Stimulated activated CD4-positive, alpha-beta T cell treated with anti-CD3 and anti-CD28 coated beads, Interleukin-15, amount 100 ng/mL, for 48 hours (primary cell): ENCODE data around the gene VASP.

ENCODE experiments used
- DNase-seq, 2 donors: peaks; one replicate each; pipeline ENCODE4 v3.0.0-alpha.2; 2020; ENCODE audit warnings: low read depth in 2 of 2

VASP gene

DNA sequence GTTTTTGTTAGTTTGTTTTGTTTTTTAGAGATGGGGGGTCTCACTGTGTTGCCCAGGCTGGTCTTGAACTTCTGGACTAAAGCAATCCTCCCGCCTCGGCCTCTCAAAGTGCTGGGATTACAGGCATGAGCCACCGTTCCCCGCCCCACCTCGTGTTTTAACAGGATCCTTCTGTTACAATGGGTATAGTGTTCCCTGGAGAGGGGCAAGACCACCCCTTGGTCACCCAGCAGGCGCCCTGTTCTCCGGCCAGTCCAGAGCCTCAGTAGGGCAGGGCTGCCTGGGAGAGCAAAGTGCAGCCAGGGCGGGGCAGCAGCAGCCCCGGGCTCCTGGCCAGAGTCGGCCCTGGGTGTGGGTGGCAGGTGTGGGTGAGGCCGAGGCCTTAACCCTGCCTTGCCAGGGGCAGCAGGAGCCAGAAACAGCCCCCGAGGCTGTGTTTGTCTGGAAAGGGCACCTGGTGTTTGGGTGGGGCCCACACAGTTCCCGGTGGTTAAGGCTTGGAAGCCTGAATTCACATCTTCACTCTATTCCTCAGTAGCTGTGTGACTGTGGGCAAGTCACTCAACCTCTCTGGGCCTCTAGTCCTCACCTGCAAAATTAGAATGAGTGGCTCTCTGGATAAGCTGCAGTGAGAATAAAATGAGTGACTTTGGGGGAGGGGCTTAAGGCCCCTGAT is 7.2 kb downstream of the VASP start:
- no peak for DNase-seq

DNA sequence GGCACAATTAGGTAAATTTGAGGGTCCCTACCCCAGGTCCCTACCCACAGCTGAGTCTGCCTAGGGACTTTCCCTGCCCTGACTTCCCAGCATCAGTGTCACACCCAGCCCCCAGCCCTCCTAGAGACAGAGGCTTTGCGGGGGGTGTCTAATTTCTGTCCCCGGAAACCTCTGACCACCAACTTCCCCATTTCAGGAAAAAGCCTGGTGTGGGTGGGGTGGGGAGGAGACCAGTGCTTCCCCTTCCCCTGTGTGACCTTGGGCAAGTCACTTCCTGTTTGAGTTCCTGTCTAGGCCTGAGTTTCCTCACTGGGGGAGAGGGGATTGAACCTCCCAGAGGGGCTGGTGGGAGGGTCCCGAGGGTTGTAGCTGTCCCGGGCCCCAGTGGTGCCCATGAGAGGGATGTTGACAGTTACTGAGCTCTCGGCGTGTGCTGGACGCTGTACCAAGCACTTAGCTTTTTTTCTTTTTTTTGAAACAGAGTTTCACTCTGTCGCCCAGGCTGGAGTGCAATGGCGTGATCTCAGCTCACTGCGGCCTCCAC is 7.9 kb downstream of the VASP start:
- no peak for DNase-seq

DNA sequence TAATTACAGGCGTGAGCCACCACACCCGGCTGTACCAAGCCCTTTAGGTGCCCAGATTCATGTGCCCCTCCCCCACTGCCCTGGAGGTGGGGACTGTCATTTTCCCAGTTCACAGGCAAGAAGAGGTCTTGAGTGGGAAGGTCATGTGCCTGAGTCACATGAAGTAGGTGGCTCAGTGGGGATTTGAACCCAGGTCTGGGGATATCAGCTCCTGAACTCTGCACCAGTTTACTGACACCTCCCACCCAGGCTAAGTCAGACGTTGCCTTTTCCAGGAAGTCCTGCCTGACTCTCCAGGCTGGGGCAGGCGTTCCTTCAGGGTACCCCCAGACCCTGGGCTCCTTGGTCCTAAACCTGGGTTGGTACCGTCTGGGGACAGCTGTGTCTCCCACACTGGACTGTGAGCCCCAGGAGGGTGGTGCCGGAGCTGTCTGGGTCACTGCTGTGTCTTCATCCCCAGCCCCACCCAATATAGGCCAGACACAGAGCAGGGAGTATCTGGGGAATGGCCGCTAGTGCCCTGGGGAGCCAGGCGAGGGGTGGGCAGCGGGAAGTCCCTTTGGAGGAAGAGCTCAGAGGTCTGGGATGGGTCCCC is 8.6 kb downstream of the VASP start:
- no peak for DNase-seq

DNA sequence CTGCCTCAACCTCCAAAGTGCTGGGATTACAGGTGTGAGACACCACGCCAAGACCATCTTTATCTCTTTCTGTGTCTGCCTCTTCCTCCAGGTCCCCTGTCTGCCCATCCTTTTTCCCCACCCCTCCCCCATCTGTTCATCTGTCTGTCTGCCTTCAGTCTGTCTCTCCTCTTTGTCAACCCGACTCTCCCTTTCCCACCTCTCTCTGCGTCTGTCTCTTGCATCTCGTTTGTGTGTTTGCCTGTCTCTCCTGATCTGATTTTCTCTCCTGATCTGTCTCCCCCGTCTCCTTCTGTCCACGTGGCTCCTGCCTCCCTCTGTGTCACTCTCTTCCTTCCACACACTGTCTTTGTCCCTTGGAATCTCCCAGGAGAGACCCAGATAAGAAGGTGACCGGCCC is 10.0 kb downstream of the VASP start:
- no peak for DNase-seq

DNA sequence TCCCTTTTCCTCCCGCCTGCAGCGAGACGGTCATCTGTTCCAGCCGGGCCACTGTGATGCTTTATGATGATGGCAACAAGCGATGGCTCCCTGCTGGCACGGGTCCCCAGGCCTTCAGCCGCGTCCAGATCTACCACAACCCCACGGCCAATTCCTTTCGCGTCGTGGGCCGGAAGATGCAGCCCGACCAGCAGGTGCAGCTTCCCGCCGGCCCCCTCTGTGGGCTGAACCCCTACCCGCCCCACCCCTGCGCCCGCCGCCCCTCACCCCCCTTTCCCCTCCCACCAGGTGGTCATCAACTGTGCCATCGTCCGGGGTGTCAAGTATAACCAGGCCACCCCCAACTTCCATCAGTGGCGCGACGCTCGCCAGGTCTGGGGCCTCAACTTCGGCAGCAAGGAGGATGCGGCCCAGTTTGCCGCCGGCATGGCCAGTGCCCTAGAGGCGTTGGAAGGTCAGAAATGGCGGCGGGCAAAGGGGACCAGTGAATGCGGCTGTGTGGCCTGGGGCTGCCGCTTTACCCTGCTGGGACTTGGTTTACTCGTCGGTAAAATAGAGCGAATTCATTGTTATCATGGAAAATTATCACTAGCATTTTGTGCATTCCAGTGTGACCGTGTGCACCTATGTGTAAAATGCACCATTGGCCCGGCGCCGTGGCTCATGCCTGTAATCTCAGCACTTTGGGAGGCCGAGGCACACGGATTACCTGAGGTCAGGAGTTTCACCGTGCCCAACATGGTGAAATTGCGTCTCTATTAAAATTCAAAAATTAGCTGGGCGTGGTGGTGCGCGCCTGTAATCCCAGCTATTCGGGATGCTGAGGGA is 10.6 kb downstream of the VASP start:
- no peak for DNase-seq

DNA sequence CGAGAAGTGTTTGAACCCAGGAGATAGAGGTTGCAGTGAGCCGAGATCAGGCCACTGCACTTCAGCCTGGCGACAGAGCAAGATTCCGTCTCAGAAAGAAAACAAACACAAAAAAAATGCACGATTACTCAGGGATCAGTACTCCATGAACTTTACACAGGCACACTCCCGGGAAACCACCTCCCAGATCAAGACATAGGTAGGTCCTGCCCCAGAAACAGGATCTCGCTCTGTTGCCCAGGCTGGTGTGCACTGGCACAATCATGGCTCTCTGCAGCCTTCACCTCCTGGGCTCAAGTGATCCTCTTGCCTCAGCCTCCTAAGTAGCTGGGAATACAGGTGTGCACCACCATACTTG is 11.2 kb downstream of the VASP start:
- no peak for DNase-seq

DNA sequence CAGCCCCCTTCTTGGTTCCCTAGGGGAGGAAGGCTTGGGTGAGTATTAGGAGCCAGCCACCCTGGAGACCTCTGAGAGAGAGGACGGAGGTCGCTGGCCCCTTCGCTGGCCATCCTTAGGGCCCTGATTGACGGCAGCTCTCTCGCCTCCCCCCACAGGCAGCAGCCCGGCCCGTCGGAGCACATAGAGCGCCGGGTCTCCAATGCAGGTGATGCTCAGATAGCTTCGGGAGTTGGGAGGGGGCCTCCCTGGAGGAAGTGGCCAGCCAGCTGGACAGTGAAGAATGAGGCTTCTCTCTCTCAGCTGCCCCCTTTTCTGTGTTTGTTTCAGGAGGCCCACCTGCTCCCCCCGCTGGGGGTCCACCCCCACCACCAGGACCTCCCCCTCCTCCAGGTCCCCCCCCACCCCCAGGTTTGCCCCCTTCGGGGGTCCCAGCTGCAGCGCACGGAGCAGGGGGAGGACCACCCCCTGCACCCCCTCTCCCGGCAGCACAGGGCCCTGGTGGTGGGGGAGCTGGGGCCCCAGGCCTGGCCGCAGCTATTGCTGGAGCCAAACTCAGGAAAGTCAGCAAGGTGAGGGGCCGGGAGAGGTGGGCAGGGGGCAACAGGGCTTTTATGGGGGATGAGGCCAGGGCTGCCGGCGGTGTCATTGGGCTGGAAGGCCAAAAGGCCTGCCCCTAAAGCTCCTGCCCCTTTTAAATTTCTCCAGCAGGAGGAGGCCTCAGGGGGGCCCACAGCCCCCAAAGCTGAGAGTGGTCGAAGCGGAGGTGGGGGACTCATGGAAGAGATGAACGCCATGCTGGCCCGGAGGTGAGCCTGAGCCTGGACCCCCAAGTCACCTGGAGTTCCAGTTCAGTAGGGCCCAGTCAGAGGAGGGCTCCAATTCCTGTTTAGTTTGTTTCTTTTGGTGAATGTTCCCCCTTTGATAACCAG is 15.0 kb downstream of the VASP start:
- DNase-seq = no peak

DNA sequence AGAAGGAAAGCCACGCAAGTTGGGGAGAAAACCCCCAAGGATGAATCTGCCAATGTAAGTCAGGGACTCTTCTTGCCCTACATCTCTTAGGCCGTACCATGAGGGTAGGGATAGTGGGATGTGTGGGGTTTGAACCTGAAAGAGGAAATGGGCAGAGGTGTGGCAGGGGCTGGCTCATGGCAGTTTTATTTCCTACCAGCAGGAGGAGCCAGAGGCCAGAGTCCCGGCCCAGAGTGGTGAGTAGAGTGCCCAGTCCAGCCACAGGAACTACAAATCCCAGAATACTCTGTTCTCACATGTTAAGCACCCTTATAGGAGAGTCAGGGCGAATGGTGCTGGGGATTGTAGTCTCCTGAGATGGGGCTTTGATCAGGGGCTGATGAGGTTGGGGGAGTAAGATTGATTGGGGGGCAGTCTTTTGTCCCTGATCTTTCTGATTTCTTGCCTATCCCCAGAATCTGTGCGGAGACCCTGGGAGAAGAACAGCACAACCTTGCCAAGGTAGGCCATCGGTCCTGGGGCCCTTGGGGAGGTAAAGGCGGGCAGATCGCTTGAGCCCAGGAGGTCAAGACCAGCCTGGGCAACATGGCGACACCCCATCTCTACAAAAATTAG is 16.5 kb downstream of the VASP start:
- peak; percentile 55 to 56 for DNase-seq

DNA sequence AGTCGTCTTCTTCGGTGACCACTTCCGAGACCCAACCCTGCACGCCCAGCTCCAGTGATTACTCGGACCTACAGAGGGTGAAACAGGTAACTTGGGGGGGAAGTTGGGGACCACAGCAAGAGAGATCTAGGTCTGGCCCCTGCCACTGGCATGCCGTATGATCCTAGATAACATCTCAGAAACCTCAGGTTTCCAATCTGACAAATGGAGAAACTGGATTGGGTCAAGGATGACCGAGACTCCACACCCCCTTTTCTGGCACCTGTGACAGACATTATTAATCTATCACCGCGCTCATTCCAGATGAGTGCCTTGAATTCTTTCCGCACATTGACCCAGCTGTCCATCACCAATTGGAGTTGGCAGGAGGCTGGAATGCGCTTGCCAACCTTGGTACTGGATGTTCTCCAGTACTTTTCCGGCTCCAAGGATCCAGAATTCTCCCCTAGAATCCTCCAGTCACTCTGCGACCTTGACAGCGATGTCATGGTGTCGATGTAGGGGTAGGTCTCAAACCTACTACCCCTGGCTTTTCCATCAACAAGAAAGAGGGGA is 17.4 kb downstream of the VASP start:
- DNase-seq = no peak

DNA sequence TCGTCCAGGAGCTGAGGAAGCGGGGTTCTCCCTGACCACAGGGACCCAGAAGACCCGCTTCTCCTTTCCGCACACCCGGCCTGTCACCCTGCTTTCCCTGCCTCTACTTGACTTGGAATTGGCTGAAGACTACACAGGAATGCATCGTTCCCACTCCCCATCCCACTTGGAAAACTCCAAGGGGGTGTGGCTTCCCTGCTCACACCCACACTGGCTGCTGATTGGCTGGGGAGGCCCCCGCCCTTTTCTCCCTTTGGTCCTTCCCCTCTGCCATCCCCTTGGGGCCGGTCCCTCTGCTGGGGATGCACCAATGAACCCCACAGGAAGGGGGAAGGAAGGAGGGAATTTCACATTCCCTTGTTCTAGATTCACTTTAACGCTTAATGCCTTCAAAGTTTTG is 18.9 kb downstream of the VASP start:
- DNase-seq = no peak

DNA sequence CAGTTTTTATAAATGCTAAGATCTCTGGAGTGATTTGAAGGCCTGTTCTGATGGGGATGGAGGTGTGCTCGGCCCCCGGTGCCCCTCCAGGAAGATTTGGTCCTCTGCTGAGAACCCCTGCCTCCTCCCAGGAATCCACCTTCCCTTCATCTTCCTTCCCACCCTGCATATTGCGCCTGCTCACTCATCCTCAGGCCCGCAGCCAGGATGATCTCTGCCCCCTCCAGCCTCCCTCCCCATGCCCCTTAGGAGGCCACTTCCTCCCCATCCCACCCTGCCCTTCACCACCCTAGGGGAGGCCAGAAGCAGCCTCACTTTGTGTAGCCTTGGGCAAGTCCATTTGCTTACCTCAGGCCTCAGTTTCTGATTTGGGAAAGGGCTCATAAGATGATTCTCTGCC is 19.7 kb downstream of the VASP start:
- DNase-seq = no peak

DNA sequence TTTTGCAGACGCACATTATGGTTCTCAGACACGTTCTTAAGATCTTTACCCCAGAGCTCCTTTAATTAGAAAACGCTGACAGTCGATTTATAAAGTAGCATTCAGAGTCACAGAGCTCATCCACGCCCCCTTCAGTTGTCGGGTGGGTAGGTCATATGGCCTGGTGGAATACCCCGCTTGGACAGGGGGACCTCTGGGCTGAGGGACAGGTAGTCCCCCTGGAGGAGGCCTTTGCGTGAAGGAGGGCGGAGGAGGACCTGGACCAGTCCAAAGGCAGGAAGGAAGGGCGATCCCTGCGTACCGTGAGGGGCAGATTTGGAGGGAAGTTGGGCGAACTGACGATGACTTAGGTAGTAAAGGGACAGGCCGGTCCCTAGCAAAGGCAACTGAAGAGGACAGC is 20.5 kb downstream of the VASP start:
- no peak for DNase-seq

DNA sequence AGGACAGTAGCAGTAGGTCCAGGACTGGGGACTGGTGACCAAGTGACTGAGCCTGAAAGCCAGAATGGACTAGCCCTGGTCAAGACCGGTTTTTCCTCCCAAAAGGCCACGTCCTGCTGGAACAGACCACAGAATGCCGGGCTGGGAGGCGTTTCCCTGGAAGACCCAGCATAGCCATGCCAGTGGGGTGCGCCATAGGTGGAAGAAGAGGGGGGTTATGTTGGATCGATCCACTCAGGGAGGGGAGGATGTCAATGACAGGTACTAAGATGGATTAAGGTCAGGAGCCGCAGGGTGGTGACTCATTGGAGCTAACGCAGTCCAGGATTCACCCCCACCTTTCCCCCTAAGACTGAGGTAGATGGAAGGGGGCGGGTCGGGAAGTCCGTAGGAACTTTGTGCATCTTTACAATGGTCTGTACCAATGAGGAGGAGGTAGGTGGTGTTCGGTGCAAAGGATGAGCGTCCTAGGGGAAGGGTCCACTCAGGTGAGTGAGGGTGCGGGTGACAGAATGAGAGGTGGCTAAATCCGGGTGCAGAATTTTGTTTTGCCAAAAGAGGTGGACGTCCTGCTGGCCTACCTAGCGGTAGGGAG is 21.0 kb downstream of the VASP start:
- DNase-seq = no peak

DNA sequence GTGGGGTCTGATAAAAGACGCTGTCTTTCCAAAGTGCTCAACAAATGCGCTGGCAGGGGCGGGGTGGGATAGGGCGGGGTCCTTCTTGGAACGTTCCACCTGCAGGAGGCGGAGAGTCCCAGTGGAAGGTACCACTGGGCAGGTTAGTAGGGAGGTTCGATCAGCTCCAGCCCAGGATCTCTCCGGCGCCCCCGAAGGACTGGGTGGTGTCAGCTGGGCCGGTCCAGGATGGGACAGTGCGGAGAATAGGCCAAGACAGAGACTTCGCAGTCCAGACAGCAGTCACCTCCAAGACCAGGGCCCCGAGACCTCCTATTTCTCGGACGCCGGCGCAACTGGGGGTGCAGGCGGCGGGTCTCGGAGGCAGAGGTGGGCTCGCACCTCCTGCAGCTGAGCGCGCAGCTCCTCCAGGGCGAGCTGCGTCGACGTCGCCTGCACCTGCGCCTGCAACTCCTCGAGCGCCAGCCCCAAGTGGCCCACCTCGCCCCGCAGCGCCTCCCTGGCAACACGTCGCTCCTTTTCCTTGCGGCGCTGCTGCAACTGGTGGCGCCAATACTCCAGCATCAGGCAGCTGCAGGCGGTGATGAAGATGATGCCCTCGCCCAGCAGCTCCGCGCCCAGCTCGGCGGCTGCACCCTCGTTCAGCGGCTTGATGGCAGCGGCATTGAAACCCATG is 21.6 kb downstream of the VASP start:
- DNase-seq = no peak

DNA sequence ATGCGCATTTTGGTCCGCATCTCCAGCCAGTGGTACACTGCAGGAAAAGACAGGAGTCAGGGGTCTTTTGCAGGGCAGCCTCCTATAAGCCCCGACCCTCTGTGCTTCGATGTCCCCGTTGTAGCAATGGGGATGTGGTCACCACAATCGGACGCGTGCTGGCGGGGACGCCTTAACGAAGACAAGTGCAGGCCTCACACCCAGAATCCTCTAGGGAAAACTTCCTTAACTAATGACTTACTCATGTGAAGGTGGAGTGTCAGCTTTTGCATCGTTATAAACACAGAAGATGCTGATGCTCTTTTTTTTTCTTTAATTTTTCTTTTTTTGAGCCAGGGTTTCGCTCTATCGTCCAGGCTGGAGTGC is 22.1 kb downstream of the VASP start:
- DNase-seq = no peak

DNA sequence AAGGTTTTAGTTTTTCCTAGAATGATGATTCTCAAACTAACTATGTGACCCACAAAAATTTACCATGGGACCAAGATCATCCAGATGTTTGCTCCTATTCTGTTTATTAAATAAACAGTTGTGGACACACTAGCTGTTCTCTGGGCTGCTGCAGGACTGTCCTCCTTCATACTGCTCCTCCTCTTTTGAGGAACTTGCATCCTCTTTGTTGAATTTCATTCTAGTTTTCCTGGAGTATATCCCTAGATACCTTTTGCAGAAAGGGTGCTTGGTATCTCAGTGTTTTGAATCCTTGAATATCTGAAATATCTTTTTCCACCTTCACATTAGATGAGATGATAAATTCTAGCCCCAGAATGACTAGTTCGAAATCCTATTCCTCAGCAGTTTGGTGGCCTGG is 24.1 kb downstream of the VASP start:
- no peak for DNase-seq

DNA sequence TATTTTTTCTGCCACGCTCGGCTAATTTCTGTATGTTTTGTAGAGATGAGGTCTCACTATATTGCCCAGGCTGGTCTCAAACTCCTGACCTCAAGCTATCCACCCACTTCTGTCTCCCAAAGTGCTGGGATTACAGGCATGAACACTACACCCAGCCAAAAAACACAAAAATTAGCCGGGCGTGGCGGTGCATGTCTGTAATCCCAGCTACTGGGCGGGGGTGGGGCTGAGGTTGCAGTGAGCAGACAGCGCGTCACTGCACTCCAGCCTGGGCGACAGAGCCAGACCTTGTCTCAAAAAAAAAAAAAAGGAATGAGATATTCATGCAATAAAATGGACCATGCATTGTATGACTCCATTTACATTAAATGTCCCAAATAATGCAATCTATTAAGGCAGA is 32.2 kb downstream of the VASP start:
- no peak for DNase-seq

DNA sequence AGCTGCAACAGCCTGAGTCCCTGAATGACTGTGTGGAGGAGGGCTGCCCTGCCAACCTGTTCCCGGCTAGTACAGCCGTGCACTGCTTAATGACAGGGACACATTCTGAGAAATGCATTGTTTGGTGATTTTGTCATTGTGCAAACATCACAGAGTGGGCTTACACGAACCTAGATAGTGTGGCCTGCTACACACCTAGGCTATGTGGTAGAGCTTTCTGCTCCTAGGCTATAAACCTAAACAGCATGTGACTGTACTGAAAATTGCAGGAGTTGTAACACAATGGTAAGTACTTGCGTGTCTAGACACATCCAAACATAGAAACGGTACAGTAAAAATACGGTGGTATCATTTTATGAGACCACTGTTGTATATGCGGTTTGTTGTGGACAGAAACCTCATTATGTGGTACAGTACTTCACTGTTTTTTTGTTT is 35.0 kb downstream of the VASP start:
- DNase-seq = no peak

DNA sequence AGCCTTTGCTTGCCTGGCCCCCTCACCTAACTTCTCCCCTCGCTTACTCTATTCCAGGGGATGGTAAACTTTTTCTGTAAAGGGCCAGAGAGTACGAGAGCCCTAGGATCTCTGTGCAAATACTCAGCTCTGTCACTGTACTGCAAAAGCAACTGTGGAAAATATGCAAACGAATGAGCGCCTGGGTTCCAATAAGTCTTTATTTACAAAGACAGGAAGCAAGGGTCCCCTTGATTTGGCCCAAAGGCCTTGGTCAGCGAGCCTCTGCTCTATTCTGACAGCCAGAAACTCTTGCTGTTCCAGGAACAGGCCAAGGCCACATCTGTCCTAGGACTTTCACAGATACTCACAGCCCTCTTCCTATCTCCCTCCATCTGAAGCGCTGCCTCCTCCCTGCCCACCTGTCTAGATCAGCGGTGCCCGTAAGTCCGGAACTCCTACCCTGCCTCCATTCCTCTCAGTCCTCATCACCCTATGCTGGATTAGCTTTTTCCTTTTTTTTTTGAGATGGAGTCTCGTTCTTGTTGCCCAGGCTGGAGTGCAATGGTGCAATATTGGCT is 40.0 kb downstream of the VASP start:
- DNase-seq = no peak
